HepG2 (cell line): Measurements from ENCODE around the gene THPO. TPM values are rescaled to one million over a fixed set of nuclear protein-coding genes. Genes with fewer than 3 reads are reported as not detected.
A peak's percentile ranks its signal among the peaks of the same experiment; 100 is the strongest.

Experiments used
- AHR ChIP-seq: IDR thresholded peaks from 2 replicates; pipeline ENCODE4 v1.6.1; 2018; ENCODE audit warnings: missing genetic modification reagents, missing compliant biosample characterization
- BORCS8-MEF2B ChIP-seq: sonication (generic); formaldehyde crosslinking; IDR thresholded peaks from 2 replicates; pipeline ENCODE4 v1.8.0; 2022; ENCODE audit warnings: mild to moderate bottlenecking, missing genetic modification reagents
- EEA1 ChIP-seq: sonication (generic); formaldehyde crosslinking; IDR thresholded peaks from 2 replicates; pipeline ENCODE4 v1.5.1; 2020; ENCODE audit warnings: mild to moderate bottlenecking, missing genetic modification reagents, borderline replicate concordance
- ESRRA ChIP-seq: sonication (generic); formaldehyde crosslinking; IDR thresholded peaks from 2 replicates; pipeline ENCODE4 v1.5.1; 2020; ENCODE audit warnings: mild to moderate bottlenecking, low read depth, missing genetic modification reagents
- MED1 ChIP-seq: sonication (generic); formaldehyde crosslinking; IDR thresholded peaks from 2 replicates; pipeline ENCODE4 v1.4.0; 2020; ENCODE audit warnings: missing genetic modification reagents
- NR2F6 ChIP-seq, 2 experiments: IDR thresholded peaks; 2 replicates each; pipeline ENCODE4 v1.6.1; 2016; ENCODE audit warnings: antibody characterized with exemption in 1 of 2, mild to moderate bottlenecking in 1 of 2
- POGZ ChIP-seq: sonication (generic); formaldehyde crosslinking; IDR thresholded peaks from 2 replicates; pipeline ENCODE4 v1.4.0; 2020; ENCODE audit warnings: mild to moderate bottlenecking, missing genetic modification reagents
- ZC3H13 ChIP-seq: sonication (generic); formaldehyde crosslinking; IDR thresholded peaks from 2 replicates; pipeline ENCODE4 v1.8.1; 2023; ENCODE audit warnings: mild to moderate bottlenecking, missing genetic modification reagents, moderate library complexity
- ZNF34 ChIP-seq: sonication (generic); formaldehyde crosslinking; IDR thresholded peaks from 2 replicates; pipeline ENCODE4 v1.4.0; 2020; ENCODE audit warnings: mild to moderate bottlenecking, missing genetic modification reagents, borderline replicate concordance
- ZNF382 ChIP-seq: sonication (generic); formaldehyde crosslinking; IDR thresholded peaks from 2 replicates; pipeline ENCODE4 v1.5.0; 2020; ENCODE audit warnings: missing genetic modification reagents, mild to moderate bottlenecking, borderline replicate concordance
- ZNF510 ChIP-seq: sonication (generic); formaldehyde crosslinking; IDR thresholded peaks from 2 replicates; pipeline ENCODE4 v1.4.0; 2020; ENCODE audit warnings: low read depth, mild to moderate bottlenecking, missing genetic modification reagents
- ZNF512 ChIP-seq: sonication (generic); formaldehyde crosslinking; IDR thresholded peaks from 2 replicates; pipeline ENCODE4 v1.4.0; 2020; ENCODE audit warnings: mild to moderate bottlenecking, missing genetic modification reagents
- ZNF687 ChIP-seq: sonication (generic); formaldehyde crosslinking; IDR thresholded peaks from 2 replicates; pipeline ENCODE4 v1.5.1; 2020; ENCODE audit warnings: mild to moderate bottlenecking, missing genetic modification reagents, moderate library complexity
- ZNF704 ChIP-seq: sonication (generic); formaldehyde crosslinking; IDR thresholded peaks from 2 replicates; pipeline ENCODE4 v1.8.1; 2023; ENCODE audit warnings: mild to moderate bottlenecking, inconsistent platforms, moderate library complexity, missing genetic modification reagents, borderline replicate concordance
- ZSCAN30 ChIP-seq: sonication (generic); formaldehyde crosslinking; IDR thresholded peaks from 2 replicates; pipeline ENCODE4 v1.5.0; 2020; ENCODE audit warnings: mild to moderate bottlenecking, missing genetic modification reagents
- ZUFSP ChIP-seq: sonication (generic); formaldehyde crosslinking; IDR thresholded peaks from 2 replicates; pipeline ENCODE4 v1.9.0; 2021; ENCODE audit warnings: missing genetic modification reagents, mild to moderate bottlenecking, borderline replicate concordance
- polyA plus RNA-seq, 8 experiments: library from polyadenylated mRNA; depleted of rRNA in 3 of 8; stranded (reverse) in 7 of 8; unstranded in 1 of 8; fragments of >200 nt; fragmentation: Illumina TruSeq in 4 of 8; extraction: Trizol in 4 of 8; gene quantifications; 2 replicates each; pipeline versions ENCODE4 v1.2.1 to v1.2.3, GENCODE V29; 2011 to 2016; ENCODE audit warnings: low read depth in 4 of 8, missing spikeins in 1 of 8, mixed read lengths in 1 of 8; ENCODE audit not compliant: insufficient read depth in 1 of 8
- total RNA-seq, 5 experiments: library from RNA; depleted of rRNA; stranded (reverse); fragments of >200 nt; fragmentation: Illumina TruSeq; extraction: Trizol; gene quantifications; 2 replicates each; pipeline ENCODE4 v1.2.3, GENCODE V29; 2016; ENCODE audit warnings: low read depth in 1 of 5
- TF ChIP-seq, protein P1 (sequence below): sonication (generic); formaldehyde crosslinking; IDR thresholded peaks from 2 replicates; pipeline ENCODE4 v1.8.0; 2022; ENCODE audit warnings: low read depth, missing genetic modification reagents

The THPO gene
- total and polyA plus RNA-seq, 2 of the 13 experiments (the other 11 are each of a cell fraction or from before 2014, with no cell fraction given), result 2.8 to 4.8 TPM

GRCh38 chr3:184335661-184336546 lies 42.1 kb downstream of the THPO start (continued):
- TF ChIP-seq ZNF687 (CRISPR knock-in tag) (peak; percentile 51), MED1 (CRISPR knock-in tag) (peak; percentile 10; the same call in 1 of the 2 replicates), ZNF382 (no peak), EEA1 (CRISPR knock-in tag) (no peak; the same call in 1 of the 2 replicates), ESRRA (CRISPR knock-in tag) (0 out of 2 replicates have a peak, but pooled peaks have one; percentile 24), POGZ (peak; percentile 64; the same call in 1 of the 2 replicates), ZSCAN30 (CRISPR knock-in tag) (no peak), ZC3H13 (CRISPR knock-in tag) (peak; percentile 81), NR2F6 (IDR thresholded peaks at IDR 0.05) (no peak), NR2F6 (CRISPR knock-in tag; IDR thresholded peaks at IDR 0.05) (peak; percentile 6; the same call in 1 of the 2 replicates), ZNF34 (CRISPR knock-in tag) (0 out of 2 replicates have a peak, but pooled peaks have one; percentile 43), AHR (no peak), ZUFSP (CRISPR knock-in tag) (no peak), BORCS8-MEF2B (CRISPR knock-in tag) (no peak), ZNF512 (CRISPR knock-in tag) (0 out of 2 replicates have a peak, but pooled peaks have one; percentile 36), ZNF510 (0 out of 2 replicates have a peak, but pooled peaks have one; percentile 34), ZNF704 (CRISPR knock-in tag) (no peak)
- TF ChIP-seq, protein P1, sequence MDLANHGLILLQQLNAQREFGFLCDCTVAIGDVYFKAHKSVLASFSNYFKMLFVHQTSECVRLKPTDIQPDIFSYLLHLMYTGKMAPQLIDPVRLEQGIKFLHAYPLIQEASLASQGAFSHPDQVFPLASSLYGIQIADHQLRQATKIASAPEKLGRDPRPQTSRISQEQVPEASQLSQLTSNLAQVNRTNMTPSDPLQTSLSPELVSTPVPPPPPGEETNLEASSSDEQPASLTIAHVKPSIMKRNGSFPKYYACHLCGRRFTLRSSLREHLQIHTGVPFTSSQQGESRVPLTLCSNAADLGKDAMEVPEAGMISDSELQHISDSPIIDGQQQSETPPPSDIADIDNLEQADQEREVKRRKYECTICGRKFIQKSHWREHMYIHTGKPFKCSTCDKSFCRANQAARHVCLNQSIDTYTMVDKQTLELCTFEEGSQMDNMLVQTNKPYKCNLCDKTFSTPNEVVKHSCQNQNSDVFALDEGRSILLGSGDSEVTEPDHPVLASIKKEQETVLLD (CRISPR knock-in tag), result peak; percentile 78
